Testis (tissue), 2 donors: ENCODE measurements around the gene RAB7A.

Experiments
- POLR2A ChIP-seq: fragments of 450-650 bp; IDR thresholded peaks from one replicate; pipeline ENCODE4 v1.6.1; 2017; ENCODE audit warnings: antibody characterized with exemption, mild to moderate bottlenecking, moderate library complexity
- TF ChIP-seq, protein P1 (sequence below), 3 experiments: fragments of 450-650 bp in 2 of 3; fragments of 200-600 bp in 1 of 3; sonication (generic) in 1 of 3; IDR thresholded peaks; one replicate each; pipeline ENCODE4 v1.5.1; 2016 to 2019; ENCODE audit warnings: antibody characterized with exemption in 3 of 3, mild to moderate bottlenecking in 2 of 3, moderate library complexity in 1 of 3

GRCh38 chr3:128859630-128860029 lies 133.6 kb downstream of the RAB7A start:
- TF ChIP-seq, protein P1, sequence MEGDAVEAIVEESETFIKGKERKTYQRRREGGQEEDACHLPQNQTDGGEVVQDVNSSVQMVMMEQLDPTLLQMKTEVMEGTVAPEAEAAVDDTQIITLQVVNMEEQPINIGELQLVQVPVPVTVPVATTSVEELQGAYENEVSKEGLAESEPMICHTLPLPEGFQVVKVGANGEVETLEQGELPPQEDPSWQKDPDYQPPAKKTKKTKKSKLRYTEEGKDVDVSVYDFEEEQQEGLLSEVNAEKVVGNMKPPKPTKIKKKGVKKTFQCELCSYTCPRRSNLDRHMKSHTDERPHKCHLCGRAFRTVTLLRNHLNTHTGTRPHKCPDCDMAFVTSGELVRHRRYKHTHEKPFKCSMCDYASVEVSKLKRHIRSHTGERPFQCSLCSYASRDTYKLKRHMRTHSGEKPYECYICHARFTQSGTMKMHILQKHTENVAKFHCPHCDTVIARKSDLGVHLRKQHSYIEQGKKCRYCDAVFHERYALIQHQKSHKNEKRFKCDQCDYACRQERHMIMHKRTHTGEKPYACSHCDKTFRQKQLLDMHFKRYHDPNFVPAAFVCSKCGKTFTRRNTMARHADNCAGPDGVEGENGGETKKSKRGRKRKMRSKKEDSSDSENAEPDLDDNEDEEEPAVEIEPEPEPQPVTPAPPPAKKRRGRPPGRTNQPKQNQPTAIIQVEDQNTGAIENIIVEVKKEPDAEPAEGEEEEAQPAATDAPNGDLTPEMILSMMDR (IDR thresholded peaks at IDR 0.05) = no peak
- TF ChIP-seq POLR2A = no peak
